ENCODE results near the gene WDR88.

The WDR88 gene

DNA sequence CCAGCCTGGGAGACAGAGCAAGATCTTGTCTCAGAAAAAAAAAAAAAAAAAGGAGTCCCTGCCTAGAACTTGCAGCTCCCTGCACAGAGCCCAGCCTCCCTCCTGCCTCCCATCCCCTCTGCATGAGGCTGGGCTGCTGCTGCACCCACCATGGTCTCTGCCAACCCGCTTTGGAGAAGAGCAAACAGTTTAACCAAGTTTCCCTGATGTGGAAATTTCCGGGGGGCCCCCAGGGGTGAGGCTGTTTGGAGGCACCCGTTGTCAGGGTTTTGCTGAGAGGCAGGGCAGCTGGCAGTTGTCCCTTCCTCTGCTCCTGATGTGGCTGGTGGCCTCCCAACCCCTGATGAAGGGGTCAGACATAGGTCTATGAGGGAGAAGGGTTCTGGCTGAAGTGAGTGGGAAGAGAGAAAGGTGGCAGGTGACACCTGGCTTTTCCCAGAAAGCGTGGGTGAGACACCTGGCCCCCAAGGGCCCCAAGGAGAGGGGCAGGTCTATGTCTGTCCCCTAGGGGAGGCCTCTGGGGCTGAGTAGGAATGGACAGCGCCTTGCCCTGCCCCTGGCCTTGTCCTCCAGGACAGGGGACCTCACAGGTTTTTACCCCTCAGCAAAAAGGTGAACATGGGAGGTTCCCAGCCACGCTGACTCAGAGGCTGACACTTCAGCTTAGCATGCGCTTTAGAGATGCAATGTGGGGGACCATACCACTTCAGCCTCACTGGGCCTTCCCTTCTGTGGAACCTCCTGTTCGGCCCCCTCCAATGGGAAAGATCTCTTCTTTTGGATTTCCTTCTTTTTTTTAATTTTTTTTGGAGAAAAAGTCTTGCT is 67.7 kb downstream of the WDR88 start:
- Histone ChIP-seq H3K4me1 (ENCODE audit: control insufficient read depth, insufficient read depth, low read length) (0 out of 2 replicates have a peak, but pooled peaks cover 3% of the 10 kb centered on the region), H3K9ac (ENCODE audit: low read depth, low read length) (no peak overlapping the region), H3K36me3 (ENCODE audit: control insufficient read depth, insufficient read depth, low read length) (peaks cover 28% of the 10 kb centered on the region), H3K4me3 (ENCODE audit: low read depth, low read length) (no peak overlapping the region), H3K9me3 (ENCODE audit: control insufficient read depth, insufficient read depth, low read length) (no peaks in the 10 kb centered on the region), H3K27ac (ENCODE audit: low read depth, low read length) (no peak overlapping the region), H3K27me3 (ENCODE audit: control insufficient read depth, insufficient read depth, low read length) (no peaks in the 10 kb centered on the region)

DNA sequence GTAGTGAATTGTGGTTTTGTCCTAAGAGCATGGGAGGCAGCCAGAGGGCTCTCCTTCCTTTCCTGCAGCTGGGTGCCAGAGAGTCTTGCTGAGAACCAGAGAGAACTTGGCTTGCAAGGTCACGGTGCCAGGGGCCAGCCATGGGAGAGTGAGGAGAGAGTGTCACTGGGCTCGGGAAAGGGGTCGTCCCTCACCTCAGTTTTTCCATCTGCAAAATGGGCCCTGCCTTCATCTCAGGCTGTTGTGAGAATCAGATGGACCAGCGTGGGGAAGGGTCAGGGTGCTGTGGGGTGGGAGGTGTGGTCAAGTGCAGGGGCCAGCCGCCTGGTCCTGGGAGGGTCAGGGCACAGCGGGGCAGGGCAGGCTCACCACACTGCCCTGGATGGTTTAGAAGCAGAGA is 69.6 kb downstream of the WDR88 start:
- Histone ChIP-seq H3K4me1 (ENCODE audit: control insufficient read depth, insufficient read depth, low read length) (no peaks in the 10 kb centered on the region), H3K36me3 (ENCODE audit: control insufficient read depth, insufficient read depth, low read length) (peaks cover 34% of the 10 kb centered on the region)

DNA sequence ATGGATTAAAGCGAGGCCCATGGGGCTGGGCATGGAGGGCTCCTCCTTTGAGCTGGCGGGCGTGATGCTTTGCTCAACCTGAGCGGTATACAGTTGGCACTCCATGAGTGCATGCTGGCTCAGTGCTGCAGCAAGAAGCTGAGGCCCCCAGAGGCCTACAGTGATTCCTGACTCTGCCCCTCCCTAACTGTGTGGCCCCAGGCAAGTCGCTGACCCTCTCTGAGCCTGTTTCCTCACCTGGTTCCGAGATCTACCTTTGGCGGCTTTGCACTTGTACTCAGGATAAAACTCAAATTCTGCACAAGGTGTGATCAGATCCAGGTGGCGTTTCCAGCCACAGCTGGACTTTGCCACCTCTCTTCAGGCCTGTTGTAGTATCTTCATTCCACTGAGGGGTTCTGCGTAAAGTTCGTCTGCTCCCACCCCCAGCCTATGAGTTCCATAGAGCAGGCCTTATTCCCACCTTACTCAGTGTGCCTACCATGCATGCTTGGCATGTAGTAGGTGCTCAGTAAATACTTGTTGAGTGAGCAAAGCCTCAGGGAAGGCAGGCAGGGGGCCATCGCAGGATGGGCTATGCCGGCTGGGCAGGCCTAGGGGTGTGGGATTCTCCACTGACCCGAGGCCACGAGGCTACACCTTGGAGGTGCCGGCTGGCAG is 70.1 kb downstream of the WDR88 start:
- Histone ChIP-seq H3K27ac (ENCODE audit: low read depth, low read length) (no peak overlapping the region), H3K9ac (ENCODE audit: low read depth, low read length) (no peak overlapping the region), H3K4me3 (ENCODE audit: low read depth, low read length) (no peak overlapping the region), H3K27me3 (ENCODE audit: control insufficient read depth, insufficient read depth, low read length) (no peaks in the 10 kb centered on the region), H3K4me1 (ENCODE audit: control insufficient read depth, insufficient read depth, low read length) (no peaks in the 10 kb centered on the region), H3K9me3 (ENCODE audit: control insufficient read depth, insufficient read depth, low read length) (no peaks in the 10 kb centered on the region), H3K36me3 (ENCODE audit: control insufficient read depth, insufficient read depth, low read length) (peaks cover 30% of the 10 kb centered on the region)

More for the DNA sequence above, 69.6 kb downstream of the WDR88 start:
- no peak overlapping the region for H3K9ac ChIP-seq (ENCODE audit: low read depth, low read length)
- no peak overlapping the region for H3K27ac ChIP-seq (ENCODE audit: low read depth, low read length)
- no peak overlapping the region for H3K4me3 ChIP-seq (ENCODE audit: low read depth, low read length)
- H3K27me3 ChIP-seq (ENCODE audit: control insufficient read depth, insufficient read depth, low read length) = no peaks in the 10 kb centered on the region
- no peaks in the 10 kb centered on the region for H3K9me3 ChIP-seq (ENCODE audit: control insufficient read depth, insufficient read depth, low read length)

DNA sequence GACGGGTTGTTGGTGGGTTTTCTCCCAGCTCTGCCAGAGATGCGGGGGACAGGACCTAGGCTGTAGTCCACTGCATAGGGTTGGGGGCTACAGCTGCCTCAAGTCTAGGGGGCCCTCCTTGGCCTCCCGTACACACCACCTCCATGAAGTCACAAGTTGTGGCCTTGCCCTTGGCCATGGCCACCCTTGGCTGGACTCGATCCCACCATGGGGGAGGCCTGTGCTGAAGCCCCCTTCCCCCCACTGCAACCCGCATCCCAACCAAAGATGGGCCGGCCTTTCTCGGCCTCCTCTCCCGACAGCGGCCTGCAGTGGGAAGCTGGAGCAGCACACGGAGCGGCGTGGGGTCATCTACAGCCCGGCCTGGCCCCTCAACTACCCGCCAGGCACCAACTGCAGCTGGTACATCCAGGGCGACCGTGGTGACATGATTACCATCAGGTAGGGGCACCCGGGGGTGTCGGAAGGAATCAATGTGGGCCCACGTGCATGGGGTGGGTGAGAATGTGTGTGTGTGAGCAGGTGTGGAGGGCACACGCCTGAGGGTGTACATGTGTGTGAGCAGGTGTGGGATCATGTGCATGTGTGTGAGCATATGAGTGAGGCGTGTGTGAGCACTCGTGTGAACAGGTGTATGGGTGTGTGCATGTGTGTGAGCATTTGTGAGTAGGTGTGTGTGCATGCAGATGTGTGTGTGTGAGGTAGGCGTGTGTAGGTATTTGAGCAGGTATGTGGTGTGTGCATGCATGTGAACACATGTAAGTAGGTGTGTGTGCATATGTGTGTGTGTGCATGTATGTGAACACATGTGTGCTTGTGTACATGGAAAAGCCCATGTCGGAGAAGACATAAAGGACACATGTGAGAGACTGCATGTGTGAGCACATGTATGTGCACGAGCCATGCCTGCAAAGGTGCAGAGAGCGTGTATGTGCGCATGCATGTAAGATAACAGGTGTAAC is 70.9 kb downstream of the WDR88 start:
- Histone ChIP-seq H3K27ac (ENCODE audit: low read depth, low read length) (no peak overlapping the region), H3K9ac (ENCODE audit: low read depth, low read length) (no peak overlapping the region), H3K27me3 (ENCODE audit: control insufficient read depth, insufficient read depth, low read length) (no peaks in the 10 kb centered on the region), H3K4me3 (ENCODE audit: low read depth, low read length) (no peak overlapping the region), H3K36me3 (ENCODE audit: control insufficient read depth, insufficient read depth, low read length) (peaks cover 26% of the 10 kb centered on the region), H3K4me1 (ENCODE audit: control insufficient read depth, insufficient read depth, low read length) (no peaks in the 10 kb centered on the region), H3K9me3 (ENCODE audit: control insufficient read depth, insufficient read depth, low read length) (no peaks in the 10 kb centered on the region)

DNA sequence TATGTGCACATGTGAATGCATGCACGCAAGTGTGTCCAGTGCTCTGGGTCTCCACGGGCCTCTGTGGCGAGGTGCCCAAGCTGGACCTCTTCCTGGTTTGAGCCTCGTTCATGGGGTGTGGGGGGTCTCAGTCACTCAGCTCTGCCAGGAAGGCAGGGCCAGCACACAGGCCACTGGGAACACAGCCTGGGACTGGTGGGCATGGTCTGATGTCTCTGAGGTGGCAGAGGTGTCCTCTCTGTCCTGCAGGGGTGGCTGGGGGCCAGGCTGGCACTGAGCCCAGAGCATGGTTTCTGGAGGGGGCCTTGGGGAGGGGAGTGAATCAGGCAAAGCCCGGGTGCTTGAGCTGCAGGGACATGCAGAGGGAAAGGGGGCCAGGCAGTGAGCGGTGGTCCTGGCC is 71.6 kb downstream of the WDR88 start:
- Histone ChIP-seq H3K27me3 (ENCODE audit: control insufficient read depth, insufficient read depth, low read length) (no peaks in the 10 kb centered on the region), H3K9ac (ENCODE audit: low read depth, low read length) (no peak overlapping the region), H3K36me3 (ENCODE audit: control insufficient read depth, insufficient read depth, low read length) (peaks cover 20% of the 10 kb centered on the region), H3K27ac (ENCODE audit: low read depth, low read length) (no peak overlapping the region), H3K4me3 (ENCODE audit: low read depth, low read length) (no peak overlapping the region), H3K9me3 (ENCODE audit: control insufficient read depth, insufficient read depth, low read length) (no peaks in the 10 kb centered on the region), H3K4me1 (ENCODE audit: control insufficient read depth, insufficient read depth, low read length) (no peaks in the 10 kb centered on the region)

DNA sequence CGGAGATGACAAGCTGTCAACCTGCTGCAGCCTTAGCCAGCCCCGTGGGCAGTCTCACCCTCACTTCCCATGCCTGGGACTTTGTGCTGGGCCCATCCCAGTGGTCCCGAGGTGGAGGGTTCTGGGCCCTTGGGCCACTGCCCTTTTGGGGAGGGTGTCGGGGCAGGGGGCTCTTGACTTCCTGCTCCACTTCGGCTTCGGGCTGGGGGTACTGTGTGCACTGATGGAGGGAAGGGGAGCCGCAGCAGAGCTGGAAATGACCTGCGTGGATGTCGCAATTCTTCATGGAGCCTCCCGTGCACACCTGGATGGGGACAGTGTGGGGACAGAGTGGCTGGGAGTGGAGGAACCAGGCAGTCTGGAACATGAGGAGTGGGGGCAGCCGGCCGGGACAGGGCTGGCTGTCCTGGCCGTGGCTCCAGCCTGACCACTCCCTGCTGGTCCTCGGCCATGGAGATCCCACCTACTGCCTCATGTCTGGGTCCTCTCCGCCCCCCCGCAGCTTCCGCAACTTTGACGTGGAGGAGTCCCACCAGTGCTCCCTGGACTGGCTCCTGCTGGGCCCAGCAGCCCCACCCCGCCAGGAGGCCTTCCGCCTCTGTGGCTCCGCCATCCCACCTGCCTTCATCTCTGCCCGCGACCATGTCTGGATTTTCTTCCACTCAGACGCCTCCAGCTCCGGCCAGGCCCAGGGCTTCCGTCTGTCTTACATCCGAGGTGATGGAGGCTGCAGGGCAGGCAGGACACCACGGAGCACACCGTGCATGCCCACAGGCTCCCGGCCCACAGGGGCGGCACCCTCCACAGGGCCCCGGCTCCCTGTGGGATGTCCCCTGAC is 72.4 kb downstream of the WDR88 start:
- Histone ChIP-seq H3K9me3 (ENCODE audit: control insufficient read depth, insufficient read depth, low read length) (no peaks in the 10 kb centered on the region), H3K27ac (ENCODE audit: low read depth, low read length) (no peak overlapping the region), H3K36me3 (ENCODE audit: control insufficient read depth, insufficient read depth, low read length) (peaks cover 18% of the 10 kb centered on the region), H3K4me1 (ENCODE audit: control insufficient read depth, insufficient read depth, low read length) (no peaks in the 10 kb centered on the region), H3K27me3 (ENCODE audit: control insufficient read depth, insufficient read depth, low read length) (no peaks in the 10 kb centered on the region), H3K9ac (ENCODE audit: low read depth, low read length) (no peak overlapping the region), H3K4me3 (ENCODE audit: low read depth, low read length) (no peak overlapping the region)

DNA sequence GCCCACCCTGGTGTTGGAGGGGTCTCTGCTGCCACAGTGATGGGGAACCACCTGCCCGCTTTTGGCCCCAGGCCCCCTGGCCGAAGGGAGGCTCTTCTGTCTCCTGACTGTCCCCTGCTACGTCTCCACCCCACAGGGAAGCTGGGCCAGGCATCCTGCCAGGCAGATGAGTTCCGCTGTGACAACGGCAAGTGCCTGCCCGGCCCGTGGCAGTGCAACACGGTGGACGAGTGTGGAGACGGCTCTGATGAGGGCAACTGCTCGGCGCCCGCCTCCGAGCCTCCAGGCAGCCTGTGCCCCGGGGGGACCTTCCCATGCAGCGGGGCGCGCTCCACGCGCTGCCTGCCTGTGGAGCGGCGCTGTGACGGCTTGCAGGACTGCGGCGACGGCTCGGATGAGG is 73.2 kb downstream of the WDR88 start:
- Histone ChIP-seq H3K4me3 (ENCODE audit: low read depth, low read length) (no peak overlapping the region), H3K27ac (ENCODE audit: low read depth, low read length) (no peak overlapping the region), H3K27me3 (ENCODE audit: control insufficient read depth, insufficient read depth, low read length) (no peaks in the 10 kb centered on the region), H3K9me3 (ENCODE audit: control insufficient read depth, insufficient read depth, low read length) (no peaks in the 10 kb centered on the region), H3K9ac (ENCODE audit: low read depth, low read length) (no peak overlapping the region), H3K4me1 (ENCODE audit: control insufficient read depth, insufficient read depth, low read length) (no peaks in the 10 kb centered on the region), H3K36me3 (ENCODE audit: control insufficient read depth, insufficient read depth, low read length) (peaks cover 18% of the 10 kb centered on the region)

DNA sequence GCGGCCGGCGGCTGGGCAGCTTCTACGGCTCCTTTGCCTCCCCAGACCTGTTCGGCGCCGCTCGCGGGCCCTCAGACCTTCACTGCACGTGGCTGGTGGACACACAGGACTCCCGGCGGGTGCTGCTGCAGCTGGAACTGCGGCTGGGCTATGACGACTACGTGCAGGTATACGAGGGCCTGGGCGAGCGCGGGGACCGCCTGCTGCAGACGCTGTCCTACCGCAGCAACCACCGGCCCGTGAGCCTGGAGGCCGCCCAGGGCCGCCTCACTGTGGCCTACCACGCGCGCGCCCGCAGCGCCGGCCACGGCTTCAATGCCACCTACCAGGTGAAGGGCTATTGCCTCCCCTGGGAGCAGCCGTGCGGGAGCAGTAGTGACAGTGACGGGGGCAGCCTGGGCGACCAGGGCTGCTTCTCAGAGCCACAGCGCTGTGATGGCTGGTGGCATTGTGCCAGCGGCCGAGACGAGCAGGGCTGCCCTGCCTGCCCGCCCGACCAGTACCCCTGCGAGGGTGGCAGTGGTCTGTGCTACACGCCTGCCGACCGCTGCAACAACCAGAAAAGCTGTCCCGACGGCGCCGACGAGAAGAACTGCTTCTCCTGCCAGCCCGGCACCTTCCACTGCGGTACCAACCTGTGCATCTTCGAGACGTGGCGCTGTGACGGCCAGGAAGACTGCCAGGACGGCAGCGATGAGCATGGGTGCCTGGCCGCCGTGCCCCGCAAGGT is 73.8 kb downstream of the WDR88 start:
- Histone ChIP-seq H3K27me3 (ENCODE audit: control insufficient read depth, insufficient read depth, low read length) (no peaks in the 10 kb centered on the region), H3K9ac (ENCODE audit: low read depth, low read length) (no peak overlapping the region), H3K4me3 (ENCODE audit: low read depth, low read length) (no peak overlapping the region), H3K27ac (ENCODE audit: low read depth, low read length) (no peak overlapping the region), H3K4me1 (ENCODE audit: control insufficient read depth, insufficient read depth, low read length) (no peaks in the 10 kb centered on the region), H3K9me3 (ENCODE audit: control insufficient read depth, insufficient read depth, low read length) (no peaks in the 10 kb centered on the region), H3K36me3 (ENCODE audit: control insufficient read depth, insufficient read depth, low read length) (peaks cover 18% of the 10 kb centered on the region)

DNA sequence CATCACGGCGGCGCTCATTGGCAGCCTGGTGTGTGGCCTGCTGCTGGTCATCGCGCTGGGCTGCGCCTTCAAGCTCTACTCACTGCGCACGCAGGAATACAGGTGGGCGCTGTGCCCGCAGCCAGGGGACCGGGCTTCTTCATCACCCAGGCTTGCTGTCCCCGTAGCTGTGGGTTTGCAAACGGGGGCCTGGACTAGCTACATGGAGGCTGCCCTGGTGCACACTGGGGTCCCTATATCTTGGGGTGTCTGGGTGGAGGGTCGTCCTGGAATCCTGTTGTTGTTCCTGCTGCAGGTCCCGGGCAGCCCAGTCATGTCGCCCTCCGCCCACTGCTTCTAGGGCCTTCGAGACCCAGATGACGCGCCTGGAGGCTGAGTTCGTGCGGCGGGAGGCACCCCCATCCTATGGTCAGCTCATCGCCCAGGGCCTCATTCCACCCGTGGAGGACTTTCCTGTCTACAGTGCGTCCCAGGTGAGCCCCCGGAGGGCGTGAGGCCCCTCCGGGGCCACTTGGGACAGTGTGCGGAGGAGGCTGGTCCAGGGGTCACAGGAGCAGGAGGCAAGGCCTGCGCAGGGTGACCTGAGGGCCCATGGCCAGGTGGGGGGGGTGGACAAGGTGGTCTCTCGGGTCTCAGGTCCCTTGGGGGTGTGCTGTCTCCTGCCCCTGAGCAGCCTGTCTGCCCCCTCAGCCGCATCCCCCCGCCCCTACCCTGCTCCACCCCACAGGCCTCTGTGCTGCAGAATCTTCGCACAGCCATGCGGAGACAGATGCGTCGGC is 74.5 kb downstream of the WDR88 start:
- Histone ChIP-seq H3K9ac (ENCODE audit: low read depth, low read length) (no peak overlapping the region), H3K27me3 (ENCODE audit: control insufficient read depth, insufficient read depth, low read length) (no peaks in the 10 kb centered on the region), H3K4me1 (ENCODE audit: control insufficient read depth, insufficient read depth, low read length) (no peaks in the 10 kb centered on the region), H3K27ac (ENCODE audit: low read depth, low read length) (no peak overlapping the region), H3K36me3 (ENCODE audit: control insufficient read depth, insufficient read depth, low read length) (peaks cover 18% of the 10 kb centered on the region), H3K4me3 (ENCODE audit: low read depth, low read length) (no peak overlapping the region), H3K9me3 (ENCODE audit: control insufficient read depth, insufficient read depth, low read length) (no peaks in the 10 kb centered on the region)

Data from HUES48 (cell line).